ENCODE measurements around the gene PRPF18.

PRPF18 gene

DNA sequence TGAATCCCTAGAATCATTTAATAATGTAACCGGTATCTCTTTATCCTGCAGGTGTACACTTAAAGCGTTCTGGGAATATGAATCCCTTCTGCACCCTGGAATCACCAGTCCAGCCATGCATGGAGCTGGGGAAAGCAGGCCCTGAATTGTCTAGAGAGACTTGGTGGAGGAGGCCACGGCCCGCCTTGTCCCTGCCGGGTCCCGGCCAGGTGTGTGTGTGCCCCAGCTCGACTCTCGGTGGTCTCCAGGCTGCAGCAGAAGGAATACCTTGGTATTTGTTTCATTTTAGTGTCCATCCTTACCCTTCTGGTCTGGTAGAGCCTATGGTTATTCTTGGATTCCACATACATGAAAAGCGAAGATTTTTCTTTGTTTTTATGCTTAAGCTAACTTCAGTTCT is 58.1 kb downstream of the PRPF18 start:
- no peak for DNase-seq

DNA sequence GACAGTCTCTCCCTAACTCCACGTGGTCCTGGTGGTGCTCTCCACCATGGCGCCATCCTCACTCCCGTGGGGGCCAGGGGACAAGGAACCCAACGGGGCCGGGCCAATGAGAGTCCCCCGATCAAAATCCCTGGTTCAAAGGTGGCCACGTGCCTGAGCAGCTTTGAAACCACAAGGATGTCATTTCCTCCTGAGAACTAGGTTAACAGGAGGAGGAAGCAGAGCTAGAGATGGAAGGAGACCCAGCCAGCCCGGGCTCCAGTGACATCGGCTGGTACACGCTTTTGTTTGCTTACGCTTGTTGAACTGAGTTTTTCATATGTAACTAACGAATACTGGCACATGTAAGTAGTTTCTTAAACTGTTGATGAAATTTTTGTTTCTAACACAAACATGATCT is 61.7 kb downstream of the PRPF18 start:
- DNase-seq, result no peak

DNA sequence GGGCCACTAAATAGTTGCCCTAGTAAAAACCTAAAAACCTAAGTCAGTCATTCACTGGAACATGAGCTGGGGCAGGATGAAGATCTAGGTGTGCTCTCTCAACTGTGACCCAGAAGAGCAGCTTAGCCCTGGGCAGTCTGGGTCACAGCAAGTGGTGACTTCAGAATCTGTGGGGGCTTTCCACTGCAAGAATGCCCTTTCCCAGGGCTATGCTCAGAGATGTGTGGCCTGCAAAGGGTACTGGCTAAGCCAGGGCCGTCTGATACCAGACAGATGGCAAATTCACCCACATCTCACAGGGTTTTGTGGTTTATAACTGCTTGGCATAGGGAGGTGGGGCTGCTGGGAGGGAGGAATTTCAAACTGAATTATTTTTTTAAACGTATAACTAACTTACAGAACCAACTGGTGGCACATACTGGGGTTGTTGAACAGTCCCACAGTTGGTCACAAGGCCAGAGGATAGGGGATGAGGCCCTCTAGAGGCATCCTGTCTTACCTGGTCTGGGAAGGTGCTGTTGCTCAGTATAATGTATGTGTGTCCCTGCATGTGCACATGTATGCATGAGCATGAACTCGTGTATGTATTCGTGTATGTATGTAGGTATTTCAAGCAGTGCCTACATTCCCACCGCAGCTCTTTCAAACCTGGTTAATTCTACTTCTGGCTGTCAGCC is 63.2 kb downstream of the PRPF18 start:
- no peak for DNase-seq

DNA sequence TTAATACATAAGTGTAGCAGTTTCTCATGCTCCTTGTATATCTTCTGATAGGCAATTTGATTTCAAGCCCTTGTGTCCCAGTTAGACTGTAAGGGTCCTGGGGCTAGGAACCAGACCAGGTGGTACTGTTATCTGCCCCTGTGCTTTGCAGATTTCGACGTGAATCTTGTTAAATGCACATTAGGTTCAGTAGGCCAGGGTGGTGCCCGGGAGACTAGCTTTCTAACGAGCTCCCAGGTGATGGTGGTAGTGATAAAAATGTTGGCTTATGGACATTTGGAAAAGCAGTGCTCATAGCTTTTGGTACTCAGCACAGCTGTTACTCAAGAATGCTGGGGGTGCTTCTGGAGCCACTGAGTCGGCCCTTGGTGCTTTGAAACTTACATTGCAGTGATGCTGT is 64.2 kb downstream of the PRPF18 start:
- no peak for DNase-seq

DNA sequence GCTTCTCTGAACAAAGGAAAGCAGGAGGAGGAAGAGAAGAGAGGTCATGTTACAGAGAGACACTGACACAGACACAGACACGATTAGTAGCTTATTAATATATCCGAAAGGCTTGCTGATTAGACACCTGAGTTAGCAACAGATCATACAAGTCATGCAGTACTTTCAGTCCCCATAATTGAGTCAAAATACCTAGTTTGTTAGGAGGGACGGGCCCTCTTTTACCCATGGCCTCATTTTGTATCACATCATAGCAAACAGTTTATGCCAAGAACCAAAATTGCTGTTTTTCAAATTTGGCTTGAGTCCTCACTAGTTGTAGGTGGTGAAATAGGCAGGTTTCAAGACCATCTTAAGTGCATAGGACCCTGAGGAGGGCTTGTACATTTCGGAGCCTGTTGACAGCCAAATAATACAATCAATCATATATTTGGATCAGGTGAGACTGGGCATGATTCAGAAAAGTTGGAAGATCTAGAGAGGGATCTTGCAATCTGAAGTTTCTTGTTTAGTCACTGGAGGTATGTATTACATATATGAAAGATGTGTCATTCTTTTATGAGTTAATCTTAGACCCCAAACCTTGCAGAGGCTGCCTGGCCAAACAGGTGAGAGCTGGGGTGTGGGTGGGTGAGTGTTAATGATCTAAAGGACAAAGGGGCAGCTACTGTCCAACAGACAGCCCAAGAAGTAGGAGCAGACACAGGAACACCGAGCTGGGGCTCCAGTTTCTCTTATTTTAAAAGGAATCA is 65.4 kb downstream of the PRPF18 start:
- no peak for DNase-seq

DNA sequence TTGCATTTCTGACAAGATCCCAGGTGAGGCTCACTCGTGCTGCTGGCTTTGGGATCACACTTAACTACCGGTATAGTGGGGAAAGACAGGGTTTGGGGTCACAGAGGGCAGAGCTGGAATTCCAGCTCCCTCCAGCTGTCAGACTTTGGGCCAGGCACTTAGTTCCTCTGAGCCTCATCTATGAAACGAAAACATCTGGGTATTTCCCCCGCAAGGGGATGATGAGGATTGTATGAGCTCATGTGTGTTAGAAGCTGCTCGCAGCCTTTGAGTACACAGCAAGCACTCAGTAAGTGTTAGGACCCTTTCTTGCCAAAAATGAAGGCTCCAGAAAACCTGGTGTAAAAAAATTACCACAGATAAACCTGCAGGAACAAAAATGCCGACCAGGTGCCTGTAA is 66.1 kb downstream of the PRPF18 start:
- no peak for DNase-seq

DNA sequence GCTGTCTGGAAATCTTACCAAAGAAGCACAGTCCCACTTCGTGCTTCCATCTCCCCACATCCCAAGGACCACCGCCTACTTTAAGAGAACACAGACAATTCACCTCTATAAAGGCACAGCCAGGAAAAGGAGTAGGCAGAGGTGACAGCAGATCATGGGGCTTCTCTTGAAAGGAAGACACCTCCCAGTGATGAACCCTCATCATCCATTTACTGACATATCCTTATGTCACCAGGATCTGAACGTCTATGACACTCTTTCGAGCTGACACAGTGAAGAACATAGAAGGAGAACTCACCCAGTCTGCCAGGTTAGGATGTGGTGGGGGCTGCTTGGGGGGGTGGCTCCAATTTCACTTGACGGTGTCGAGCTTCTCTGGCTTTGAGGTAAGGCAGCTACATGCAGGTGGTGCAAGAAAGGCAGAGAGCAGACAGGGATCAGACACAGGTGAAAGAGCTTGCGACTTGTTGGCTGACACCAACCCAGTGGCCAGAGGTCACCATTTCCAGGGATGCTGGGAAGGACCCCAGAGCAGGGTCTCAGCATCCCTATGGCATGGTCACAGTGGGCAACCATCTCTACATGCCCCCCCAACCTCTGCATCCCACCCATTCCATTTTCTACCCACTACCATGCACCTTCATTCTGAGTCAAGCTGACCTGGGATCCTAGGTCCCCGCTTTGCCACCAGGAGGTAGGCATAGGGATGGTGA is 67.5 kb downstream of the PRPF18 start:
- DNase-seq, result no peak

DNA sequence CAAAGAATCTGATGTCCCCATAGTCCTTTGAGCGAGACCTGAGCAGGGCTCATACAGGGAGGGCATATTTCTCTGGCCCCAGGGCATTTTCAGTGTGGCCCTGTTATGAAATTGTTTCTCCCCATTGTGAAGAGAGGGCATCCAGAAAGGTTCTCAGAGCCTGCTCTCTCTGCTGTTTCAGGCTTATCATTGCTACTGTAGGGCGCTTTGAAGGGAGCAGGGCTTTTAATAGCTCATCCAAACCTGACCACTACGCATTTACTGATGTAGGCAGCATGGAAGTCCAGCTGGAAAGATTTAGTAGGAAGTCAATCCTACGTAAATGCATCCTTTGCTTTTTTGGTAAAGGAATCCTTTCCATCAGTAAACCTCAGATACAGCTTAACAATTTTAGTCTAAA is 68.1 kb downstream of the PRPF18 start:
- no peak for DNase-seq

DNA sequence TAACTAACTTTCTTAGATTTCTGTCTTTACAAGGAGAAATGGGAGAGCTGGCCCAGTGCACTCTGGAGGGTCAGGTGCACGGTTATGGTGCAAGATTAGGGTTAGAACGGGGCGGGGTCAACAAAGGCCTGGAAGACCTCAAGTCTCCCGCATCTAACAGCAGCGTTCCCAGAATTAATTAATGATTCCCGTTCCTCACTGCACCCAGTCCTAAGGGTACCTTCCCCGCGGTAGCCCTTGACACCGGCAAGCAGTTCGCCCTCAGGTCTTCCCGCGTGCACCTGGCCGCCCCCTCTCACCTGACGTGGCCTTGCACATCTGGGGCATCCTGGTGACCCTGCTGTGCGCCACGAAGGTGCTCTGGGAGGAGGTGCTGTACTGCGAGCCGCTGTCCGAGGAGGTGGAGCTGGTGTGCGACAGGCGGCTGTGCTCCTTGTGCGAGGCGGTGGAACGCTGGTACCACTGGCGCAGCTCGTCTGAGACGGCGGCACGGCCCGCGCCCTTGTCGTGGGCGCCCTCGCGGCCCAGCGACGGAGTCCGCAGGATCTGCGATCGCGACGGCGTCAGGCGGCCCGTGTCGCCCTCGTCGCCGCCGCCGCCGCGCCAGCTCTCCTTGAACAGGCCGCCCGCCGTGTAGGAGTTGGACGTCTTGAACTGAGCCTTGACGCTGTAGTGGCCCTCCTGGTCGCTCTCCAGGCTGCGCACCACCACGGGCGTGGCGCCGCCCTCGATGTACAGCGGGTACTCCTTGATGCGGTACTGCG is 69.8 kb downstream of the PRPF18 start:
- DNase-seq, result no peak

DNA sequence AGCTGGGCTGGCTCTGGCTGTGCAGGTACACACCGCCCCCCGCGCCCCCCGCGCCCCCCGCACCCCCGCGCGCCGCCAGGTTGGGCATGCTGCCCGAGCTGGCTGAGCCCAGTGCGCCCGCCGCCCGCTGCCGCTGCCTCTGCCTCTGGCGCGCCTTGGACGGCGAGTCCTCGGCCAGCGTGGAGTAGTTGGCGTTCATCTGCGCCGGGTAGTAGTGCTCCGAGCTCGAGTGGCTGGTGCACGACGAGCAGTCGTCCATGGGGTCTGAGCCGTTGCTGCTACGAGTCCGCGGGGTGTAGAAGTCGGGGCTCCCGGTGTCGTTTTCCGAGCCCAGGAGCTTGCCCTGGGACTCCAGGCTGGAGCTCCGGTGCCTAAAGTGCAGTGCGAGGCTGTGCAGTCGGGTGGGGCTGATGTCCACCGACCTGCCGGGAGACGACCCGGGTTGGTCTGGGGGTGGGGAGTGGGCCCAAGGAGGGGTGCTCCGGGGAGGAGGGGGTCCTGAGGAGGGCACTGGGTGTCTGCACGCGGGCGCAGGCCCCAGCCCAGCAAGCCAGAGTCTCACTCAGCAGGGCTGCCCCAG is 70.4 kb downstream of the PRPF18 start:
- no peak for DNase-seq

DNA sequence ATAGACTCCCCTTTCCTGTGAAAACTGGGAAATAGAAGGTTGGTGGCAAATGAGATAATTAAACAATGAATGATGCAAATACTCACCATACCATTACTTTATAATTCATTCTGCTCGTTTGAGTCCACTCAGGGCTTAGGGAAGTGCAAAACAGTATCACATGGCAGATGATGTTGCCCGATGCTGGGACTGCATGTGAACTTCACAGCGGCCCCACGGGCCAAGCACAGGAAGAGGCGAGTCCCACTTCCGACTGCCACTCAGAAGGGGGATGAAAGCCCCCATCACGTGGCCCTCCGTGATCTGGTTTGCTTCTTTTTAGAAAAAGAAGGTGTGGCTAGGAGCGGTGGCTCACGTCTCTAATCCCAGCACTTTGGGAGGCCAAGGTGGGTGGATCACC is 71.5 kb downstream of the PRPF18 start:
- no peak for DNase-seq

DNA sequence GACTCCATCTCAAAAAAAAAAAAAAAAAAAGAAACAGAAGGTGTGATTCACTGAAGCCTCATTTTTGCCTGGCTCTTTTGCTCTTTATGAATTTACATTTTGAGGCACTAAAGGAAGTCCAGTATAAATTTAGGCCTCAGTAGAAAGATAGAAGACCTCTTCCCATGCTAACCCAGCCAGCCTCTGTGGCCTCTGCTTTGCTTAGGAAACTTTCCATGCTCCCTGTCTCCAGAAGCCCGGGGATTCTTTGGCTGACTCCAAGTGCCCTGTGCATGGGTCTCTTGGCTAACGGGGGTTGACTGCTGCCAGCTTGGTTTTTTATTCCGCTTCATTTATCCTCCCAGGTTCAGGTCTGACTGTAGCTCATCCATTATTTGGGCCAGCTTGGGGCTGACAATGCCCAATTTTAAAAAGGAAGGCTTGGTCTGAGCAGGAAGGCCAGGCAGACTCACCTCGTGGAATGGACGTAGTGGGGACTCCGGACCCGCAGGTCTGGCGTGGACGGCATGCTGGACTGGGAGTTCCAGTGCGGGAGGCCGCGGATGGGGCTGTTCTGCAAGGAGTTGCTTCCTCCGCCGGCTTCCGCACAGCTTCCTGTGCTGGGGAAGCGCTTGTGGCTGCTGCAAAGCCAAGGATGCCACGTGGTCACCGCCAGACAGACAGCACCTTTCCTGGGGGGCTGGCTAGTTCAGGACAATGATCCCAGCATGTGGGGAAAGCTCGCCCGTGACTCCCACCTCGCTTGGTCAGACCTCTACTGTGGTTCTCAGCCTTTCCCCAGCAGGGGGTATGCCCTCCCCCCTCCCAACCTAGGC is 72.3 kb downstream of the PRPF18 start:
- DNase-seq, result no peak

DNA sequence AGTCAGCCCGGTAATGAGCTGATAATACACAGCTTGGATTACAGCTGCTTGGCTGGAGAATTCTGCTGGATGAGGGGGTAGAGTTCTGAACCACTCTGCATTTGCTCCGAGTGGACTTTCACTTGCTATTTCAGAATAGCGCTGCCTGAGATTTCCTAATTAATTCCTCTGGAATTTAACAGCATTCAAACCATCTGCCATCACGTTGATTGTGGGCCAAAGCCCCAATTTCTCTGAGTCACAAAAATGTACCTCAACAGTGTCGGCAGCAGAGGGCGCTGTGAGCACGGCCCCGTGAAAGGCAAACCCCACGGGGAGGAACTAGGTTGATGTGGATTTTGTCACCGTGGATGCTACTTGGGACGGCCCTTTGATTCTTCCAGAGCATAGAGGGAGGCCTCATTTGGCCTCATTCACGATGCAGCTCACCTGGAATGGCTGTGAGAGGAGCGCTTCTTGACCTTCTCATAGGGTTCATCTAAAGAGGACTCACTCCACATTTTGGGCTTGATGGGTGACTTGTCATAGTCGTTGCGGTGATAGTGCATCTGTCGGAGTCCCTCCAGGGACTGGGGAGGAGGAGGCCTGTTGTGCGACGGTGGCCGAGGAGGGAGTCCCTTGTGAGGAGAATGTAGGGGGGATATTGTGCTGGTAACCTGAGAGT is 73.3 kb downstream of the PRPF18 start:
- DNase-seq, result peak; percentile 78

DNA sequence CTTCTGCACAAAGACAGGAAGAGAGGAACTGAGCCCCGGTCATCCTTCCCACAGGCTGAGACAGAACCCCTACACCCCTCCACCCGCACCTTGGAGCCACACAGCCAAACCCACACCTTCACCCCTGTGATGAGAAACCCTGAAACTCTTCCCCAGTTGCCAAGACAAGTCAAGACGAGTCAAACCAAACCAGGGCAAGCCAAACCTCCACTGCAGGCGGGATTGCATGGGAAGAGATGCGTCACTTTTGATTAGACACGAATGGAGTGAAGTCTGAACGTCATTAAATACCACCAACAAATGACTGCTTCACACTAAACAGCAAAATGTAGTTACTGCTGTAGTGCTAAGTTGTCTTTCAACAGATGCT is 73.8 kb downstream of the PRPF18 start:
- DNase-seq, result no peak

DNA sequence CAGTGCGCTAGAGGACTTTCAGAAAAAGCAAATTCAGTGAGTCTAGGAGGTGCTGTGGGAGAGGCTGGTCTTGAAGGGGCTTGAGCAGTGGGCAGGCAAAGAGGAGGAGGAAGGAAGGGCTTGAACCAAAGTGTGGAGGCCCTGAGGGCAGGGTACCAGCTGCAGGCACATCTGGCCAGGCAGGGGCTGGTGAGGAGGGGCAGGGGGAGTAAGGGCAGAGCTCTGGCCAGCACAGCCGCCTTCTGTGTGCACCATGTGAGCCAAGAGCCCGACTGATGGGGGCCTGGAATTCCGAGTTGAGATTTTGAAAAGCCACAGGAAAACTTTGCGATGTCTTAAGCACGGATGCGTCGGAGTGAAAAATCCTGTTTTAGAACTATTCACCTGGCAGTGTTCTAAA is 74.5 kb downstream of the PRPF18 start:
- no peak for DNase-seq

DNA sequence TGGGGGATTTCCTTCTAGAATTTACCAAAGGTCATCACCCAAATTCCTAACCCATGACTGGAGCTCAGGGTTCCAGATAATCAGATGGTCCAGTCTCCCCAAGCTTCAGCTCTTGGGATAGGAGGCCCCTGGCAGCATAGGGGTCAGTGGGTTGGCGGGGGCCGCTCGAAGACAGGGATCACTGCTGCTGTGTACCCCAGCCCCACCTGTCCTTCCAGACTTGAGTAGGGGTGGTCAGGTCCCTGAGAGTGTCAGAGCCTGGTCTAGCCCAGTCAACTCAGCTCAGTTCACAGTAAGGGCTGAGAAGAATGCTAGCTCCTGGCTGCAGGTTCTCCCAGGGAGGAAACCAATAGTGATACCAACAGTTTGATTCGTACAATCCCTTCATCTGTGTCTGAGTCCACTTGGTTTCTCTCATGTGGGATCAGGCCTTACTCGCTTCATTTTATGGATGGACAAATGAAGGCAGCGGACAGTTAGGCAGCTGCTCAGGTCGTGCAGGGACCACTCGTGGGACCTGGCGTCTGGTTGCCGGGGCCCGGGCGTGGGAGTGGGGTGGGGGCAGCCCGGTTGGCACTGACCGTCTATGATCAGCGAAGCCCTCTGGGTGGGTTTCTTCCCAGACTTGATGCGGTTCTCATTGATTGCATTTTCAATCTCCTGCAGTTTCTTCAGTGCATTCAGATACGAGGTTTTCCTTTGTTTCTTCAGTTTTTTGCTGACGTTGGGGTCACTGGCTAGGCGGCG is 78.9 kb downstream of the PRPF18 start:
- no peak for DNase-seq

DNA sequence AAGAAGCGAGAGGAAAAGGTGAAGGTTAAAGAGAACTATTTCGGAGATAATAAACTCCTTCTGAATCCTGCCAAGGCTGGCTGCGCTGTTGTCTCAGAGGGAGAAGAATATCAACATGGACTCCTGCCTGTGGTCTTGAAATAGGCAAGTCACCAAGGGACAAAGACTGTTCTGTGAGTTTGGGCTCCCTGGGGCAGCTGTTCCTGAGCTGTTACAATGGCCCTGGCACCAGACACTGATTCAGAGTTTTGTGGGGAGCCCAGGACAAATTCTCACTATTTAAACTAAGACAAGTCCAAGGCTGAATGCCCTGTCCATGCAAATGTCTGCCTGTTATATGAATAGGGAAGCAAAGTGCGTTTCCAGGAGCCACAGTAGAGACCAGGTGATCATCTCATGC is 81.4 kb downstream of the PRPF18 start:
- DNase-seq, result no peak

DNA sequence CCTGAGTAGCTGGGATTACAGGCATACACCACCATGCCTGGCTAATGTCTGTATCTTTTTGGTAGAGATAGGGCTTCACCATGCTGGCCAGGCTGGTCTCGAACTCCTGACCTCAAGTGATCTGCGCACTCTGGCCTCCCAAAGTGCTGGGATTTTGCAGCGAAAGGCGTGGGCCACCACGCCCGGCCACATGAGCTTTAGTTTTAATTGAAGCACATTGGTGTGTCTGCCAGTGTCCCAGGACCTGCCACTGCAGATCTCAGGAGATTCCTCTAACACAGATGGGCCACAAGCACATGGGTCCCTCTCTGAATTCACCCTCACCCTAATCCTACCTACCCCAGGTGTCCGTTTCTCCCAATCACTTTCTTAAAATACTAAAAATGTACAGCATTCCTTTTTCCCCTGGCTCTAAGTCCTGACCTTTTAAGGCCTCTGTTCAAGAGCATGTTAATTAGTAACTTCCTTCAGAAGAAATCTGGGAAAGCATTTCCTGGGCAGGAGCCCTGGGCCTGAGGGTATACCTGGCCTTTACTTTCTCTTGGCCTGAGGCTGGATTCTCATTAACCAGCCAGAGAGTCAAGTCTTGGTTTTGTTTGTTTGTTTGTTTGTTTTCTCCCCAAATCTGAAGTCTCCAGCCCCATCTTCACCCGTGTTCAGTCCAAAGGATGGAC is 82.6 kb downstream of the PRPF18 start:
- no peak for DNase-seq

DNA sequence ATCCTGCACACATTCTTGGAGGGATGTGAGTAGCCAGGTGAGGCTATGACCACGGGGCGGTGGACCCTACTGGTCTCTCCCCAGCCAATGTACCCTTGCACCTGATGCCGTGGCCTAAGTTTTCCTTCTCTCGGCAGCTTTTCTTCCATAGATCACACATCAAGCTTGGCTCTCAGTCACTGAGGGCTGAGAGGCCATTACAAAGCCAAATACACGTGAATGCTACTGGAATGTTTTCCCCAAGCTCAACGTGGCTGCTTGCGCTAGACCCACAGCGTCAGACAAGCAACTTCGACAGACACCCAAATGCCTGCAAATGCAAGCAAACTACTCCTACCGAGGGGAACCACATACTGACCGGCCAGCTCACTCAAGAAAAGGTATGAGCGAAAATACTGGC is 83.1 kb downstream of the PRPF18 start:
- no peak for DNase-seq

DNA sequence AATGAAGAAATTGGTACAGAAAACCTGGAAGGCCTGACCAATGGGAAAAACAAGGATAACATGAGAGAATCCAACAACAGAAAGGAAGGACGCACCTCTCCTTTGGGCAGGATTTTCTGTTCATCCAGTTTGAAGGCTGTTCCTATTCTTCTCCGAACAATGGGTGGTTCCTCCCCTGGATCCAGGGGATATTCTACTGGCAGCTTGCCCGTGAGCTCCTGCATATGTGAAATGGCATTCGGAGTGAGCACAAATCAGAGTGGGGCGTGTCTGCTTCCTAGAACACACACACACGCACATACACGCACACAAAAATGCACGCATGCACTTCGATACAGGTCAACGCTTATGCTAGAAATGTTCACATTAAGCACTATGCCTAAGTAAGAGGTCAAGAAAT is 83.5 kb downstream of the PRPF18 start:
- no peak for DNase-seq

Data from NCI-H1694 treated with DMSO at 0.1 percent for 48 hours (cell line).